K562 (cell line): ENCODE measurements around the gene HDAC5. TPM values are rescaled to one million over a fixed set of nuclear protein-coding genes. Genes with fewer than 3 reads are reported as not detected.

Experiments
- ATAC-seq: fragments of 200-7000 bp; cut with Tn5 transposase; 3 replicates; pipeline ENCODE4 v1.9.1; 2020; ENCODE audit warnings: moderate library complexity
- BruUV-seq: library from RNA; stranded (reverse); fragments of 400-500 nt; replicated peaks from 2 replicates; lab custom pipeline; 2021; lab: Mats Ljungman, UMichigan
- CTCF ChIA-PET: fragments of 300-600 bp; formaldehyde crosslinking; extraction: SDS; loops from one replicate; lab custom pipeline; 2021; ENCODE audit warnings: low intra/inter-chr PET ratio; lab: Yijun Ruan, JAX
- POLR2A ChIA-PET: fragments of 300-600, 350-650 bp; sonication (Branson Sonifier 250); formaldehyde crosslinking; extraction: SDS; loops from one replicate; lab custom pipeline; 2021; ENCODE audit warnings: antibody characterized with exemption, inconsistent platforms; lab: Yijun Ruan, JAX
- DNase-seq, 4 experiments: peaks; one replicate each; pipeline versions ENCODE4 v3.0.0 to v3.0.0-alpha.2; 2011 to 2018; ENCODE audit warnings: low spot score in 3 of 4, mixed read lengths in 3 of 4; ENCODE audit errors: extremely low read depth in 1 of 4
- FAIRE-seq: peaks from 2 replicates; lab custom pipeline; 2011; peaks lifted over from hg19 to GRCh38; lab: Jason Lieb, UNC
- H2AFZ ChIP-seq: 2 replicates; pipeline ENCODE4 v1.6.0; 2011; ENCODE audit warnings: low read depth, low read length, control low read depth, inconsistent platforms
- H3K27ac ChIP-seq: fragments of 200-600 bp; 3 replicates; pipeline ENCODE4 v1.8.0; 2011; ENCODE audit warnings: low read depth, mild to moderate bottlenecking, control low read depth, inconsistent platforms, low read length, moderate library complexity, mixed read lengths; ENCODE audit errors: extremely low read depth
- H3K27me3 ChIP-seq, 2 experiments: fragments of 300-600 bp in 1 of 2; 2 replicates in 1 of 2; 3 replicates in 1 of 2; pipeline versions ENCODE4 v1.6.0 to v1.8.0; 2011; ENCODE audit warnings: inconsistent platforms in 2 of 2, low read length in 2 of 2, mild to moderate bottlenecking in 1 of 2, mixed read lengths in 1 of 2, moderate library complexity in 1 of 2; ENCODE audit not compliant: control insufficient read depth in 2 of 2, insufficient read depth in 2 of 2
- H3K36me3 ChIP-seq: fragments of 300-600 bp; 3 replicates; pipeline ENCODE4 v1.8.0; 2011; ENCODE audit warnings: mild to moderate bottlenecking, low read length, inconsistent platforms; ENCODE audit not compliant: control insufficient read depth, insufficient read depth
- H3K4me1 ChIP-seq, 2 experiments: fragments of 200-600 bp in 1 of 2; replicated peaks in 1 of 2; 2 replicates in 1 of 2; 3 replicates in 1 of 2; pipeline versions ENCODE4 v1.5.1 to v1.8.0; 2011; ENCODE audit warnings: inconsistent platforms in 2 of 2, low read length in 2 of 2, mild to moderate bottlenecking in 1 of 2, mixed read lengths in 1 of 2, moderate library complexity in 1 of 2; ENCODE audit not compliant: control insufficient read depth in 2 of 2, insufficient read depth in 2 of 2
- H3K4me2 ChIP-seq: 2 replicates; pipeline ENCODE4 v1.6.1; 2011; ENCODE audit warnings: low read length, control low read depth, inconsistent platforms, mixed read lengths; ENCODE audit not compliant: insufficient read depth
- H3K4me3 ChIP-seq: fragments of 200-600 bp; sonication (generic), shearing (Covaris generic); 2 replicates; pipeline ENCODE4 v1.5.1; 2016; ENCODE audit warnings: control low read depth, inconsistent platforms
- H3K79me2 ChIP-seq: fragments of 200-600 bp; 3 replicates; pipeline ENCODE4 v1.8.0; 2011; ENCODE audit warnings: low read length, inconsistent platforms; ENCODE audit not compliant: control insufficient read depth, insufficient read depth
- H3K9ac ChIP-seq, 2 experiments: 2 replicates each; pipeline versions ENCODE4 v1.6.0 to v1.6.1; 2011; ENCODE audit warnings: low read depth in 2 of 2, low read length in 2 of 2, control low read depth in 1 of 2, inconsistent platforms in 1 of 2, mild to moderate bottlenecking in 1 of 2, mixed read lengths in 1 of 2; ENCODE audit not compliant: insufficient read depth in 1 of 2
- H3K9me1 ChIP-seq: one replicate; pipeline ENCODE4 v1.6.0; 2011; ENCODE audit warnings: inconsistent platforms, mild to moderate bottlenecking, low read length, moderate library complexity; ENCODE audit not compliant: control insufficient read depth, insufficient read depth
- H3K9me3 ChIP-seq: replicated peaks from 2 replicates; pipeline ENCODE4 v1.5.1; 2011; ENCODE audit warnings: low read depth, low read length, inconsistent platforms; ENCODE audit not compliant: control insufficient read depth, insufficient read depth
- H4K20me1 ChIP-seq: replicated peaks from 2 replicates; pipeline ENCODE4 v1.6.1; 2011; ENCODE audit warnings: low read length, inconsistent platforms, mixed read lengths; ENCODE audit not compliant: control insufficient read depth, insufficient read depth
- MTA1 ChIP-seq: fragments of 450-650 bp; IDR thresholded peaks from 2 replicates; pipeline ENCODE4 v1.6.1; 2017; ENCODE audit warnings: borderline replicate concordance
- NCOA6 ChIP-seq: fragments of 450-650 bp; IDR thresholded peaks from 2 replicates; pipeline ENCODE4 v1.6.1; 2017; ENCODE audit warnings: mild to moderate bottlenecking
- PCBP1 ChIP-seq: fragments of 200-400 bp; formaldehyde crosslinking; IDR thresholded peaks from 2 replicates; pipeline ENCODE4 v1.6.1; 2018; ENCODE audit warnings: mild to moderate bottlenecking, low read depth, low read length; ENCODE audit not compliant: poor library complexity, severe bottlenecking
- PHB ChIP-seq: fragments of 250-450 bp; sonication (Bioruptor Pico); IDR thresholded peaks from 2 replicates; pipeline ENCODE4 v1.5.0; 2021
- POLR2A ChIP-seq: fragments of 450-650 bp; conservative IDR thresholded peaks from 2 replicates; pipeline ENCODE4 v1.6.1; 2016
- ZBTB26 ChIP-seq: fragments of 450-650 bp; formaldehyde crosslinking; IDR thresholded peaks from 2 replicates; pipeline ENCODE4 v1.4.0; 2022; ENCODE audit warnings: missing genetic modification characterization
- ZBTB7A ChIP-seq: IDR thresholded peaks from 2 replicates; pipeline ENCODE4 v1.6.1; 2011; ENCODE audit warnings: low read depth, mild to moderate bottlenecking, low read length, moderate library complexity, borderline replicate concordance; ENCODE audit not compliant: control insufficient read depth
- WGBS: fragments of 100-300 bp; shearing (Covaris generic); methylation state at CpG from one replicate; pipeline ENCODE4 v1.1.6; 2016; ENCODE audit warnings: low coverage, mixed read lengths; ENCODE audit not compliant: insufficient coverage; ENCODE audit errors: missing lambda C conversion rate; 5-methylcytosine and 5-hydroxymethylcytosine counted together
- in situ Hi-C: fragments of 300-500 bp; cut with MboI; formaldehyde crosslinking; loops from 4 replicates; pipeline ENCODE4 v1.15.0; 2018; ENCODE audit warnings: inconsistent platforms, mixed read lengths
- intact Hi-C: fragments of 100-400 bp; cut with micrococcal nuclease; formaldehyde crosslinking; loops from 2 replicates; pipeline ENCODE4 v1.14.2; 2022
- polyA plus RNA-seq, 8 experiments: library from polyadenylated mRNA; depleted of rRNA in 4 of 8; stranded (reverse) in 5 of 8; unstranded in 3 of 8; fragments of >200 nt; fragmentation: Nextera tagmentation in 2 of 8; fragmentation: Illumina TruSeq in 1 of 8; extraction: Ambion mirVana in 2 of 8; extraction: Trizol in 1 of 8; gene quantifications; 2 replicates each; pipeline versions ENCODE4 v1.2.1 to v1.2.3, GENCODE V29; 2011 to 2014; ENCODE audit warnings: inconsistent platforms in 1 of 8, missing spikeins in 1 of 8
- total RNA-seq, 7 experiments: library from RNA; depleted of rRNA in 6 of 7; stranded (reverse); fragments of >200 nt in 6 of 7; fragmentation: Illumina TruSeq in 2 of 7; extraction: Trizol in 2 of 7; gene quantifications; 2 replicates each; pipeline versions ENCODE4 v1.2.1 to v1.2.3, GENCODE V29; 2011 to 2021; ENCODE audit warnings: low replicate concordance in 1 of 7
- TF ChIP-seq, protein P1 (sequence below): fragments of 200-800 bp; sonication (Bioruptor generic); IDR thresholded peaks from 2 replicates; pipeline ENCODE4 v1.6.1; 2017; ENCODE audit warnings: missing genetic modification characterization, missing compliant biosample characterization
- TF ChIP-seq, protein P2 (sequence below): fragments of 250-450 bp; sonication (Bioruptor Pico); IDR thresholded peaks from 2 replicates; pipeline ENCODE4 v1.5.1; 2021; ENCODE audit warnings: mild to moderate bottlenecking

HDAC5 gene
- total and polyA plus RNA-seq, 9 of the 15 experiments (the other 6 are each of a cell fraction or from before 2014, with no cell fraction given), result 0.45 to 26.2 (median 16.4) TPM

GRCh38 chr17:44033861-44034408, 89.5 kb downstream of the HDAC5 start:
- ChIA-PET POLR2A (interaction anchor here (0.9 kb wide), 2 partner anchors 35 to 134 kb away, joined by 3 to 4 read pairs; no protein-coding TSS in a partner anchor), CTCF (no interaction called here)
- Histone ChIP-seq H3K9me1 (no peaks in the 10 kb centered on the region), H3K27ac (no peak overlapping the region), H3K9ac (no peak overlapping the region), H4K20me1 (no peaks in the 10 kb centered on the region), H3K27me3 (no peaks in the 10 kb centered on the region), H3K4me1 (no peaks in the 10 kb centered on the region; a peak in 1 of 5 replicates), H3K4me2 (no peak overlapping the region), H2AFZ (no peak overlapping the region), H3K79me2 (peaks cover 3% of the 10 kb centered on the region; the same call in 1 of the 3 replicates), H3K9me3 (no peaks in the 10 kb centered on the region), H3K4me3 (no peak overlapping the region), H3K36me3 (peaks cover 74% of the 10 kb centered on the region)
- no peak for DNase-seq
- intact Hi-C loops, result no loop called here
- FAIRE-seq, result no peak
- WGBS, result 94% methylated on average over 3 of the region's 3 CpGs
- no TSS peak for BruUV-seq
- in situ Hi-C loops, result no loop called here
- TF ChIP-seq MTA1 (no peak), POLR2A (peak; percentile 30; the same call in 1 of the 2 replicates)
- no peak for ATAC-seq

DNA sequence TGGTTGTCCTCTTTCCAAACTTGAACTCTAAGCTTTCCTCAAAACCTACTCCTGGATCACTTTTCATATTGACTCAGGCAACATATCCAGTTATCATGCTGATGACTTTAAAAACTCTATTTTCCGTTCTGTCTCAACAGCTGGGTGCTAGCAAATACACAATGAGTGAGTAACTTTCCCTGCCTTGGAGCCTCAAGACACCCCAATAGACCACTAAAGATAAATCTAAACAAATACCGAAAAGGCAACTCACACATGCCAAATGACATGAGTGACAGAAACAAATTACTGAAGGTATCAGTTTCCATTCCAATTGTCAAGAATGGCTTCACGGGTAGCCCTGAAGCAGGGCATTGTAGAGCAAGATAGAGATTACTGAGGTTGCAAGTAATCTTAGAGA, 93.0 kb downstream of the HDAC5 start:
- H3K9ac ChIP-seq, result no peak overlapping the region
- H3K4me1 ChIP-seq, result no peaks in the 10 kb centered on the region; a peak in 1 of 5 replicates
- H3K4me3 ChIP-seq, result no peak overlapping the region
- ATAC-seq (no peak), DNase-seq (no peak), FAIRE-seq (no peak)
- no peaks in the 10 kb centered on the region for H3K79me2 ChIP-seq
- ChIA-PET CTCF (no interaction called here), POLR2A (interaction anchor here (0.6 to 1.1 kb wide), 2 partner anchors 9 to 102 kb away, joined by 3 to 5 read pairs; no protein-coding TSS in a partner anchor)
- no peaks in the 10 kb centered on the region for H3K27me3 ChIP-seq
- no peak overlapping the region for H3K27ac ChIP-seq
- in situ Hi-C loops (no loop called here), intact Hi-C loops (no loop called here)
- no peaks in the 10 kb centered on the region for H3K9me3 ChIP-seq
- TF ChIP-seq, protein P1, sequence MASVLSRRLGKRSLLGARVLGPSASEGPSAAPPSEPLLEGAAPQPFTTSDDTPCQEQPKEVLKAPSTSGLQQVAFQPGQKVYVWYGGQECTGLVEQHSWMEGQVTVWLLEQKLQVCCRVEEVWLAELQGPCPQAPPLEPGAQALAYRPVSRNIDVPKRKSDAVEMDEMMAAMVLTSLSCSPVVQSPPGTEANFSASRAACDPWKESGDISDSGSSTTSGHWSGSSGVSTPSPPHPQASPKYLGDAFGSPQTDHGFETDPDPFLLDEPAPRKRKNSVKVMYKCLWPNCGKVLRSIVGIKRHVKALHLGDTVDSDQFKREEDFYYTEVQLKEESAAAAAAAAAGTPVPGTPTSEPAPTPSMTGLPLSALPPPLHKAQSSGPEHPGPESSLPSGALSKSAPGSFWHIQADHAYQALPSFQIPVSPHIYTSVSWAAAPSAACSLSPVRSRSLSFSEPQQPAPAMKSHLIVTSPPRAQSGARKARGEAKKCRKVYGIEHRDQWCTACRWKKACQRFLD, result no peak
- TF ChIP-seq NCOA6 (no peak), PHB (CRISPR knock-in tag) (no peak), PCBP1 (no peak), ZBTB26 (CRISPR knock-in tag) (no peak), ZBTB7A (no peak)
- TF ChIP-seq, protein P2, sequence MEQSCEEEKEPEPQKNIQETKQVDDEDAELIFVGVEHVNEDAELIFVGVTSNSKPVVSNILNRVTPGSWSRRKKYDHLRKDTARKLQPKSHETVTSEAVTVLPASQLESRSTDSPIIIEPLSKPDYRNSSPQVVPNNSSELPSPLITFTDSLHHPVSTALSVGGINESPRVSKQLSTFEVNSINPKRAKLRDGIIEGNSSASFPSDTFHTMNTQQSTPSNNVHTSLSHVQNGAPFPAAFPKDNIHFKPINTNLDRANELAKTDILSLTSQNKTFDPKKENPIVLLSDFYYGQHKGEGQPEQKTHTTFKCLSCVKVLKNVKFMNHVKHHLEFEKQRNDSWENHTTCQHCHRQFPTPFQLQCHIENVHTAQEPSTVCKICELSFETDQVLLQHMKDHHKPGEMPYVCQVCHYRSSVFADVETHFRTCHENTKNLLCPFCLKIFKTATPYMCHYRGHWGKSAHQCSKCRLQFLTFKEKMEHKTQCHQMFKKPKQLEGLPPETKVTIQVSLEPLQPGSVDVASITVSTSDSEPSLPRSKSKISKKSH (CRISPR knock-in tag), result no peak
- WGBS, result 85% methylated on average over 3 of the region's 3 CpGs
- BruUV-seq, result no TSS peak
- no peak overlapping the region for H3K4me2 ChIP-seq
- no peaks in the 10 kb centered on the region for H3K9me1 ChIP-seq
- H2AFZ ChIP-seq, result no peak overlapping the region
- no peaks in the 10 kb centered on the region for H4K20me1 ChIP-seq
- H3K36me3 ChIP-seq, result peaks cover 60% of the 10 kb centered on the region
